Posterior vena cava (tissue), 2 donors: Measurements from ENCODE around the gene KIF25. TPM values are rescaled to one million over a fixed set of nuclear protein-coding genes. Genes with fewer than 3 reads are reported as not detected.

ENCODE experiments used
- DNase-seq: peaks from one replicate; pipeline ENCODE4 v3.0.0-alpha.2; 2020; ENCODE audit warnings: low spot score
- intact Hi-C, 2 donors: fragments of 100-400 bp; cut with DNase I; formaldehyde crosslinking; loops; one replicate each; pipeline versions ENCODE4 v1.14.1 to v1.14.2; 2022 to 2023
- total RNA-seq, 2 donors: library from RNA; stranded (reverse); fragmentation: NEBNext Ultra II Directional; extraction: Animal tissue kit (Norgen Biotek cat#: 25700); gene quantifications; one replicate each; pipeline ENCODE4 v1.2.1, GENCODE V29; 2021
- donor health status: DM: yes; HTN: yes; CAD: no.
- donor health status: DM: yes; HTN: yes; CAD: no.

KIF25 gene
- total RNA-seq, 2 donors from 2014 or later, result not detected

DNA sequence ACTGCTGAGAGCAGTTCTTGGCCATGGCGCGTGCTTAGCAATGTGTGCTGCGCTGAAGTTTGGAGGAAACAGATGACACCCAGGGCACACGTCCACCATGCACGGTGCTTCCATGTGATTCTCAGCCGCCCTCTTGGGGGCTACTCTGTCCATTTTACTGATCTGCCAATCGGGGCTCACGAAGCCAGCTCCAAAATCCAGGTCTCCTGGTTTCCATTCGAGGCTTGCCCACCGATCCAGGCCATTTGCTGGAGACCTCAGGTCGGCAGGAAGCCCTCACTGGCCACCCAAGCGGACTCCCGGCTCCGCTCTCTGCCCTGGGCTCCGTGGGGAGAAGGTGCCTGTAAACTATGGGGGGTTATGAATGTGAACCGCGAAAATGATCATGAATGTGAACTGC, 93.2 kb downstream of the KIF25 start:
- intact Hi-C loops, result no loop called here
- peak; percentile 75 for DNase-seq

DNA sequence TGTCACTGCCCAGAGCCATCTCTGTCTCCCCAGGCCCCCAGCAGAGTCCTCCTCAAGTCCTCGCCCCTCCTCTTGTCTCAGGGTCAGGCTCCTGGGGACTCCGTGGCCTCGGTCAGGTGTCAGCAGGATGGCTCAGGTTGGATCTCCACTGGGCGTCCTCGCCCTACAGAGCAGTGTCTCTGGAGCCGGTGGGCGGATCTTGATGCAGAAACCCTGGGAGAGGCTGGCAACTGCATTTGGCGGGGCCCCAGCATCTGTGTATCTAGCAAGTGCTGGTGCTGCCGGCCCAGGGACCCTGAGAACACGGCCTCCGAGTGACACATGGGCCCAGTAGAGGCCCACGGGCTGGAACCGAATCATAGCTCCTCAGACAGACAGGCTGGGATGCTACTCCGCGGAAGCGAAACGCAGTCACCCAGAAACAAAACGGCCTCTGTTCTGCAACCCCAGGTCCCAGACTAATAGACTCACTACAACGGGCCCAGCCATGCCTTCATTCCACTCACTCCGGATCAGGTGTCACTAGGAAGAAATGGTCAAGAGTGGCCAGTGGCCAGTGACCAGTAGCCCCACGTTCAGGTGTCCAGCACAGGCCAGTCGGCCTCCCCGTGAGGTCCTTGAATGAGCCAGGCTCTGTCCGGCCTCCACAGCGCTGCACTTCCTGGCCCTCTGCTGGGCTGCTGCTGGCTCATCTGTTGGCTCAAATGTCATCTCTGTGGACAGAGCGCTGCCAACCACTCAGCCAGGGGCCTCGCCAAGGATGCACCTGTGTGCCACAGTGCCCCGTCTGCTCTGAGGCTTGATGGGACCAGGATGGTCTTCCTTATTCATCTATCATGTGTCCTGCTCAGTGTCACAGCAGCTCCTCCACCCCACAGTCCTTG, 94.2 kb downstream of the KIF25 start:
- peak; percentile 76 for DNase-seq

GRCh38 chr6:168092541-168092940, 95.1 kb downstream of the KIF25 start:
- no peak for DNase-seq
- intact Hi-C loops, result no loop called here

More for the DNA sequence above, 94.2 kb downstream of the KIF25 start:
- intact Hi-C loops, result no loop called here

GRCh38 chr6:168093071-168093505, 95.6 kb downstream of the KIF25 start:
- intact Hi-C loops, result no loop called here
- DNase-seq, result peak; percentile 74

GRCh38 chr6:168093634-168094033, 96.2 kb downstream of the KIF25 start:
- DNase-seq, result peak; percentile 44
- intact Hi-C loops, result no loop called here

Other genes starting within 250 kb of the KIF25 start
- 10 to 100 TPM; 49.3 to 68.6 TPM for gene AFDN, start 170.8 kb upstream of the KIF25 start, total RNA-seq
- under 1 TPM in 1 of 2 donors, not detected in 1; 0.14 TPM for gene FRMD1, start 81.5 kb downstream of the KIF25 start, total RNA-seq